Measurements from ENCODE around the gene NANOS3. TPM values are rescaled to one million over a fixed set of nuclear protein-coding genes. Genes with fewer than 3 reads are reported as not detected.

NANOS3 gene
- total and polyA plus RNA-seq, 2 experiments from 2014 or later = not detected

DNA sequence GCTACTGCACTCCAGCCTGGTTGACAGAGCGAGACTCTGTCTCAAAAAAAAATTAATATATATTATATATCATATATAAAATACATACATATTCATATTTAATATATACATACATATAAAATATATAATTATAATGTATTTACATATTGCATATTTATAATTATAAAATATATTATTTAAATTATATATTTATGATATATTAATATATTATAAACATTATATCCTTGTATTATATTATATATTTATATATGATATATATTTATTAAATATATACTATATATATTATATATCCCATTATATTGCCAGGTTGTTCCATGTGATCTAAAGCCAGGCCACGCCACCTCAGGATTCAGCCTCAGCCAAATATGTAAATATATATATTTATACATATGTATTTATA lies 19.3 kb downstream of the NANOS3 start:
- H3K4me1 ChIP-seq (ENCODE audit: insufficient read depth) = no peaks in the 10 kb centered on the region
- H3K79me2 ChIP-seq (replicated peaks; ENCODE audit: insufficient read depth) = no peaks in the 10 kb centered on the region
- H3K4me3 Mint-ChIP-seq = no peak overlapping the region
- H2AFZ ChIP-seq = no peak overlapping the region
- no peaks in the 10 kb centered on the region for H4K20me1 ChIP-seq (replicated peaks; ENCODE audit: insufficient read depth)
- H3K4me2 ChIP-seq = no peak overlapping the region
- ATAC-seq (no peak), DNase-seq (ENCODE audit: low spot score) (no peak)
- no peaks in the 10 kb centered on the region for H3K36me3 ChIP-seq (ENCODE audit: insufficient read depth)
- TF ChIP-seq JUNB (IDR thresholded peaks at IDR 0.05; ENCODE audit: unreplicated experiment) (no peak), NANOG (IDR thresholded peaks at IDR 0.05; ENCODE audit: borderline replicate concordance) (no peak), CREB1 (CRISPR knock-in tag; IDR thresholded peaks at IDR 0.05; ENCODE audit: low read depth) (no peak), ZNF114 (CRISPR knock-in tag; IDR thresholded peaks at IDR 0.05) (no peak), EZH2 (IDR thresholded peaks at IDR 0.05; ENCODE audit: low read depth, unreplicated experiment) (no peak), EZH2phosphoT487 (IDR thresholded peaks at IDR 0.05; ENCODE audit: unreplicated experiment) (no peak), POLR2AphosphoS5 (IDR thresholded peaks at IDR 0.05; ENCODE audit: low read depth) (no peak)
- TF ChIP-seq, protein P1, sequence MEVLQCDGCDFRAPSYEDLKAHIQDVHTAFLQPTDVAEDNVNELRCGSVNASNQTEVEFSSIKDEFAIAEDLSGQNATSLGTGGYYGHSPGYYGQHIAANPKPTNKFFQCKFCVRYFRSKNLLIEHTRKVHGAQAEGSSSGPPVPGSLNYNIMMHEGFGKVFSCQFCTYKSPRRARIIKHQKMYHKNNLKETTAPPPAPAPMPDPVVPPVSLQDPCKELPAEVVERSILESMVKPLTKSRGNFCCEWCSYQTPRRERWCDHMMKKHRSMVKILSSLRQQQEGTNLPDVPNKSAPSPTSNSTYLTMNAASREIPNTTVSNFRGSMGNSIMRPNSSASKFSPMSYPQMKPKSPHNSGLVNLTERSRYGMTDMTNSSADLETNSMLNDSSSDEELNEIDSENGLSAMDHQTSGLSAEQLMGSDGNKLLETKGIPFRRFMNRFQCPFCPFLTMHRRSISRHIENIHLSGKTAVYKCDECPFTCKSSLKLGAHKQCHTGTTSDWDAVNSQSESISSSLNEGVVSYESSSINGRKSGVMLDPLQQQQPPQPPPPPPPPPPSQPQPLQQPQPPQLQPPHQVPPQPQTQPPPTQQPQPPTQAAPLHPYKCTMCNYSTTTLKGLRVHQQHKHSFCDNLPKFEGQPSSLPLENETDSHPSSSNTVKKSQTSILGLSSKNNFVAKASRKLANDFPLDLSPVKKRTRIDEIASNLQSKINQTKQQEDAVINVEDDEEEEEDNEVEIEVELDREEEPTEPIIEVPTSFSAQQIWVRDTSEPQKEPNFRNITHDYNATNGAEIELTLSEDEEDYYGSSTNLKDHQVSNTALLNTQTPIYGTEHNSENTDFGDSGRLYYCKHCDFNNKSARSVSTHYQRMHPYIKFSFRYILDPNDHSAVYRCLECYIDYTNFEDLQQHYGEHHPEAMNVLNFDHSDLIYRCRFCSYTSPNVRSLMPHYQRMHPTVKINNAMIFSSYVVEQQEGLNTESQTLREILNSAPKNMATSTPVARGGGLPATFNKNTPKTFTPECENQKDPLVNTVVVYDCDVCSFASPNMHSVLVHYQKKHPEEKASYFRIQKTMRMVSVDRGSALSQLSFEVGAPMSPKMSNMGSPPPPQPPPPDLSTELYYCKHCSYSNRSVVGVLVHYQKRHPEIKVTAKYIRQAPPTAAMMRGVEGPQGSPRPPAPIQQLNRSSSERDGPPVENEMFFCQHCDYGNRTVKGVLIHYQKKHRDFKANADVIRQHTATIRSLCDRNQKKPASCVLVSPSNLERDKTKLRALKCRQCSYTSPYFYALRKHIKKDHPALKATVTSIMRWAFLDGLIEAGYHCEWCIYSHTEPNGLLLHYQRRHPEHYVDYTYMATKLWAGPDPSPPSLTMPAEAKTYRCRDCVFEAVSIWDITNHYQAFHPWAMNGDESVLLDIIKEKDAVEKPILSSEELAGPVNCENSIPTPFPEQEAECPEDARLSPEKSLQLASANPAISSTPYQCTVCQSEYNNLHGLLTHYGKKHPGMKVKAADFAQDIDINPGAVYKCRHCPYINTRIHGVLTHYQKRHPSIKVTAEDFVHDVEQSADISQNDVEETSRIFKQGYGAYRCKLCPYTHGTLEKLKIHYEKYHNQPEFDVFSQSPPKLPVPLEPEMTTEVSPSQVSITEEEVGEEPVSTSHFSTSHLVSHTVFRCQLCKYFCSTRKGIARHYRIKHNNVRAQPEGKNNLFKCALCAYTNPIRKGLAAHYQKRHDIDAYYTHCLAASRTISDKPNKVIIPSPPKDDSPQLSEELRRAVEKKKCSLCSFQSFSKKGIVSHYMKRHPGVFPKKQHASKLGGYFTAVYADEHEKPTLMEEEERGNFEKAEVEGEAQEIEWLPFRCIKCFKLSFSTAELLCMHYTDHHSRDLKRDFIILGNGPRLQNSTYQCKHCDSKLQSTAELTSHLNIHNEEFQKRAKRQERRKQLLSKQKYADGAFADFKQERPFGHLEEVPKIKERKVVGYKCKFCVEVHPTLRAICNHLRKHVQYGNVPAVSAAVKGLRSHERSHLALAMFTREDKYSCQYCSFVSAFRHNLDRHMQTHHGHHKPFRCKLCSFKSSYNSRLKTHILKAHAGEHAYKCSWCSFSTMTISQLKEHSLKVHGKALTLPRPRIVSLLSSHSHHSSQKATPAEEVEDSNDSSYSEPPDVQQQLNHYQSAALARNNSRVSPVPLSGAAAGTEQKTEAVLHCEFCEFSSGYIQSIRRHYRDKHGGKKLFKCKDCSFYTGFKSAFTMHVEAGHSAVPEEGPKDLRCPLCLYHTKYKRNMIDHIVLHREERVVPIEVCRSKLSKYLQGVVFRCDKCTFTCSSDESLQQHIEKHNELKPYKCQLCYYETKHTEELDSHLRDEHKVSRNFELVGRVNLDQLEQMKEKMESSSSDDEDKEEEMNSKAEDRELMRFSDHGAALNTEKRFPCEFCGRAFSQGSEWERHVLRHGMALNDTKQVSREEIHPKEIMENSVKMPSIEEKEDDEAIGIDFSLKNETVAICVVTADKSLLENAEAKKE (CRISPR knock-in tag; IDR thresholded peaks at IDR 0.05) = no peak
- TF ChIP-seq, protein P2, sequence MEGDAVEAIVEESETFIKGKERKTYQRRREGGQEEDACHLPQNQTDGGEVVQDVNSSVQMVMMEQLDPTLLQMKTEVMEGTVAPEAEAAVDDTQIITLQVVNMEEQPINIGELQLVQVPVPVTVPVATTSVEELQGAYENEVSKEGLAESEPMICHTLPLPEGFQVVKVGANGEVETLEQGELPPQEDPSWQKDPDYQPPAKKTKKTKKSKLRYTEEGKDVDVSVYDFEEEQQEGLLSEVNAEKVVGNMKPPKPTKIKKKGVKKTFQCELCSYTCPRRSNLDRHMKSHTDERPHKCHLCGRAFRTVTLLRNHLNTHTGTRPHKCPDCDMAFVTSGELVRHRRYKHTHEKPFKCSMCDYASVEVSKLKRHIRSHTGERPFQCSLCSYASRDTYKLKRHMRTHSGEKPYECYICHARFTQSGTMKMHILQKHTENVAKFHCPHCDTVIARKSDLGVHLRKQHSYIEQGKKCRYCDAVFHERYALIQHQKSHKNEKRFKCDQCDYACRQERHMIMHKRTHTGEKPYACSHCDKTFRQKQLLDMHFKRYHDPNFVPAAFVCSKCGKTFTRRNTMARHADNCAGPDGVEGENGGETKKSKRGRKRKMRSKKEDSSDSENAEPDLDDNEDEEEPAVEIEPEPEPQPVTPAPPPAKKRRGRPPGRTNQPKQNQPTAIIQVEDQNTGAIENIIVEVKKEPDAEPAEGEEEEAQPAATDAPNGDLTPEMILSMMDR (conservative IDR thresholded peaks at IDR 0.05; ENCODE audit: low read depth in 2 of 2) = no peak
- TF ChIP-seq, protein P3, sequence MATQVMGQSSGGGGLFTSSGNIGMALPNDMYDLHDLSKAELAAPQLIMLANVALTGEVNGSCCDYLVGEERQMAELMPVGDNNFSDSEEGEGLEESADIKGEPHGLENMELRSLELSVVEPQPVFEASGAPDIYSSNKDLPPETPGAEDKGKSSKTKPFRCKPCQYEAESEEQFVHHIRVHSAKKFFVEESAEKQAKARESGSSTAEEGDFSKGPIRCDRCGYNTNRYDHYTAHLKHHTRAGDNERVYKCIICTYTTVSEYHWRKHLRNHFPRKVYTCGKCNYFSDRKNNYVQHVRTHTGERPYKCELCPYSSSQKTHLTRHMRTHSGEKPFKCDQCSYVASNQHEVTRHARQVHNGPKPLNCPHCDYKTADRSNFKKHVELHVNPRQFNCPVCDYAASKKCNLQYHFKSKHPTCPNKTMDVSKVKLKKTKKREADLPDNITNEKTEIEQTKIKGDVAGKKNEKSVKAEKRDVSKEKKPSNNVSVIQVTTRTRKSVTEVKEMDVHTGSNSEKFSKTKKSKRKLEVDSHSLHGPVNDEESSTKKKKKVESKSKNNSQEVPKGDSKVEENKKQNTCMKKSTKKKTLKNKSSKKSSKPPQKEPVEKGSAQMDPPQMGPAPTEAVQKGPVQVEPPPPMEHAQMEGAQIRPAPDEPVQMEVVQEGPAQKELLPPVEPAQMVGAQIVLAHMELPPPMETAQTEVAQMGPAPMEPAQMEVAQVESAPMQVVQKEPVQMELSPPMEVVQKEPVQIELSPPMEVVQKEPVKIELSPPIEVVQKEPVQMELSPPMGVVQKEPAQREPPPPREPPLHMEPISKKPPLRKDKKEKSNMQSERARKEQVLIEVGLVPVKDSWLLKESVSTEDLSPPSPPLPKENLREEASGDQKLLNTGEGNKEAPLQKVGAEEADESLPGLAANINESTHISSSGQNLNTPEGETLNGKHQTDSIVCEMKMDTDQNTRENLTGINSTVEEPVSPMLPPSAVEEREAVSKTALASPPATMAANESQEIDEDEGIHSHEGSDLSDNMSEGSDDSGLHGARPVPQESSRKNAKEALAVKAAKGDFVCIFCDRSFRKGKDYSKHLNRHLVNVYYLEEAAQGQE (IDR thresholded peaks at IDR 0.05; ENCODE audit: unreplicated experiment) = no peak
- TF ChIP-seq, protein P4, sequence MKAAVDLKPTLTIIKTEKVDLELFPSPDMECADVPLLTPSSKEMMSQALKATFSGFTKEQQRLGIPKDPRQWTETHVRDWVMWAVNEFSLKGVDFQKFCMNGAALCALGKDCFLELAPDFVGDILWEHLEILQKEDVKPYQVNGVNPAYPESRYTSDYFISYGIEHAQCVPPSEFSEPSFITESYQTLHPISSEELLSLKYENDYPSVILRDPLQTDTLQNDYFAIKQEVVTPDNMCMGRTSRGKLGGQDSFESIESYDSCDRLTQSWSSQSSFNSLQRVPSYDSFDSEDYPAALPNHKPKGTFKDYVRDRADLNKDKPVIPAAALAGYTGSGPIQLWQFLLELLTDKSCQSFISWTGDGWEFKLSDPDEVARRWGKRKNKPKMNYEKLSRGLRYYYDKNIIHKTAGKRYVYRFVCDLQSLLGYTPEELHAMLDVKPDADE (IDR thresholded peaks at IDR 0.05) = no peak
- no peak overlapping the region for H3K4me3 ChIP-seq
- H3K27me3 ChIP-seq (ENCODE audit: insufficient read depth) = no peaks in the 10 kb centered on the region
- no peak overlapping the region for H3K27ac Mint-ChIP-seq
- no peaks in the 10 kb centered on the region for H3K9me2 ChIP-seq (ENCODE audit: insufficient read depth)
- no peaks in the 10 kb centered on the region for H3K36me3 Mint-ChIP-seq (ENCODE audit: low read depth)
- H3K27ac ChIP-seq (ENCODE audit: low read depth) = no peak overlapping the region
- H3K9me3 Mint-ChIP-seq = no peaks in the 10 kb centered on the region
- H3K4me1 Mint-ChIP-seq = no peaks in the 10 kb centered on the region
- H3F3A ChIP-seq (replicated peaks; ENCODE audit: low read depth) = no peaks in the 10 kb centered on the region
- peaks cover 9% of the 10 kb centered on the region for H3K27me3 Mint-ChIP-seq (ENCODE audit: insufficient read depth, low read depth, poor library complexity)

Measured in GM23338 (cell line).